Endodermal cell (in vitro differentiated cells): ENCODE data around the gene OTOG. TPM values are rescaled to one million over a fixed set of nuclear protein-coding genes. Genes with fewer than 3 reads are reported as not detected.

Experiments
- DNase-seq: peaks from one replicate; pipeline ENCODE4 v3.0.0-alpha.2; 2017
- H3K27ac ChIP-seq: 2 replicates; pipeline ENCODE4 v1.5.1; 2013; ENCODE audit warnings: mild to moderate bottlenecking, low read depth, low read length, moderate library complexity
- H3K27me3 ChIP-seq: 2 replicates; pipeline ENCODE4 v1.6.1; 2013; ENCODE audit warnings: mild to moderate bottlenecking, low read length, moderate library complexity; ENCODE audit not compliant: insufficient read depth, control insufficient read depth, poor library complexity, severe bottlenecking
- H3K36me3 ChIP-seq: 2 replicates; pipeline ENCODE4 v1.7.0; 2013; ENCODE audit warnings: mild to moderate bottlenecking, low read length, moderate library complexity; ENCODE audit not compliant: control insufficient read depth, insufficient read depth
- H3K4me1 ChIP-seq: one replicate; pipeline ENCODE4 v1.7.0; 2013; ENCODE audit warnings: low read length; ENCODE audit not compliant: control insufficient read depth, insufficient read depth
- H3K4me3 ChIP-seq: 2 replicates; pipeline ENCODE4 v1.5.1; 2013; ENCODE audit warnings: mild to moderate bottlenecking, low read length, moderate library complexity
- H3K9ac ChIP-seq: 2 replicates; pipeline ENCODE4 v1.6.1; 2013; ENCODE audit warnings: mild to moderate bottlenecking, low read length, moderate library complexity; ENCODE audit not compliant: poor library complexity, severe bottlenecking; ENCODE audit errors: extremely low read depth
- H3K9me3 ChIP-seq: 2 replicates; pipeline ENCODE4 v1.6.1; 2013; ENCODE audit warnings: mild to moderate bottlenecking, low read length, moderate library complexity; ENCODE audit not compliant: control insufficient read depth
- H3K27ac Mint-ChIP-seq: 2 replicates; pipeline ENCODE4 v1.8.0; 2020; ENCODE audit warnings: mixed read lengths
- H3K27me3 Mint-ChIP-seq: 2 replicates; pipeline ENCODE4 v1.8.0; 2021; ENCODE audit warnings: mild to moderate bottlenecking, mixed read lengths; ENCODE audit not compliant: insufficient read depth
- H3K36me3 Mint-ChIP-seq: 2 replicates; pipeline ENCODE4 v1.8.0; 2020; ENCODE audit warnings: low read depth, mixed read lengths
- H3K4me1 Mint-ChIP-seq: 2 replicates; pipeline ENCODE4 v1.8.0; 2020; ENCODE audit warnings: mixed read lengths
- H3K4me3 Mint-ChIP-seq: 2 replicates; pipeline ENCODE4 v1.8.0; 2020; ENCODE audit warnings: mild to moderate bottlenecking, moderate library complexity, mixed read lengths
- H3K9me3 Mint-ChIP-seq: 2 replicates; pipeline ENCODE4 v1.8.0; 2020; ENCODE audit warnings: mild to moderate bottlenecking, mixed read lengths
- WGBS, 2 experiments: methylation state at CpG; one replicate each; pipeline versions ENCODE4 v1.1.5 to v1.1.7; 2013; ENCODE audit warnings: missing lambda C conversion rate in 2 of 2, mixed read lengths in 1 of 2; ENCODE audit not compliant: insufficient coverage in 1 of 2, insufficient read length in 1 of 2; 5-methylcytosine and 5-hydroxymethylcytosine counted together
- total RNA-seq, 2 donors: library from RNA; stranded (reverse); fragmentation: NEBNext Ultra II Directional in 1 of 2; extraction: Animal tissue kit (Norgen Biotek cat#: 25700) in 1 of 2; gene quantifications; 2 replicates in 1 of 2; 3 replicates in 1 of 2; pipeline ENCODE4 v1.2.1, GENCODE V29; 2021
- TF ChIP-seq, protein P1 (sequence below): fragments of 200-600 bp; sonication (generic); conservative IDR thresholded peaks from 2 replicates; pipeline ENCODE4 v1.5.0; 2021; ENCODE audit warnings: antibody characterized with exemption, mild to moderate bottlenecking

Gene OTOG
- total RNA-seq, 2 donors from 2014 or later, result 0.33 to 0.55 TPM

- H3K4me1 Mint-ChIP-seq, result peaks cover 8% of the 10 kb centered on the region
- Histone ChIP-seq H3K27me3 (no peaks in the 10 kb centered on the region), H3K9me3 (peaks cover 9% of the 10 kb centered on the region), H3K27ac (no peak overlapping the region), H3K9ac (no peak overlapping the region), H3K4me1 (peaks cover 4% of the 10 kb centered on the region), H3K4me3 (no peak overlapping the region), H3K36me3 (no peaks in the 10 kb centered on the region)
- no peak overlapping the region for H3K4me3 Mint-ChIP-seq
- H3K36me3 Mint-ChIP-seq, result no peaks in the 10 kb centered on the region
- DNase-seq, result no peak
- H3K27me3 Mint-ChIP-seq, result peaks cover 31% of the 10 kb centered on the region
- H3K27ac Mint-ChIP-seq, result no peak overlapping the region
- 82 to 87% methylated on average over 6 of the region's 6 CpGs for WGBS, 2 experiments
- H3K9me3 Mint-ChIP-seq, result peaks cover 13% of the 10 kb centered on the region
- TF ChIP-seq, protein P1, sequence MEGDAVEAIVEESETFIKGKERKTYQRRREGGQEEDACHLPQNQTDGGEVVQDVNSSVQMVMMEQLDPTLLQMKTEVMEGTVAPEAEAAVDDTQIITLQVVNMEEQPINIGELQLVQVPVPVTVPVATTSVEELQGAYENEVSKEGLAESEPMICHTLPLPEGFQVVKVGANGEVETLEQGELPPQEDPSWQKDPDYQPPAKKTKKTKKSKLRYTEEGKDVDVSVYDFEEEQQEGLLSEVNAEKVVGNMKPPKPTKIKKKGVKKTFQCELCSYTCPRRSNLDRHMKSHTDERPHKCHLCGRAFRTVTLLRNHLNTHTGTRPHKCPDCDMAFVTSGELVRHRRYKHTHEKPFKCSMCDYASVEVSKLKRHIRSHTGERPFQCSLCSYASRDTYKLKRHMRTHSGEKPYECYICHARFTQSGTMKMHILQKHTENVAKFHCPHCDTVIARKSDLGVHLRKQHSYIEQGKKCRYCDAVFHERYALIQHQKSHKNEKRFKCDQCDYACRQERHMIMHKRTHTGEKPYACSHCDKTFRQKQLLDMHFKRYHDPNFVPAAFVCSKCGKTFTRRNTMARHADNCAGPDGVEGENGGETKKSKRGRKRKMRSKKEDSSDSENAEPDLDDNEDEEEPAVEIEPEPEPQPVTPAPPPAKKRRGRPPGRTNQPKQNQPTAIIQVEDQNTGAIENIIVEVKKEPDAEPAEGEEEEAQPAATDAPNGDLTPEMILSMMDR, result no peak
Observed at GRCh38 chr11:17651061-17651460, 104.0 kb downstream of the OTOG start.

- Histone ChIP-seq H3K36me3 (no peaks in the 10 kb centered on the region), H3K27ac (no peak overlapping the region), H3K4me1 (peaks cover 4% of the 10 kb centered on the region), H3K4me3 (no peak overlapping the region), H3K9ac (no peak overlapping the region), H3K9me3 (peaks cover 9% of the 10 kb centered on the region), H3K27me3 (no peaks in the 10 kb centered on the region)
- Mint-ChIP-seq H3K4me1 (peaks cover 8% of the 10 kb centered on the region), H3K9me3 (peaks cover 16% of the 10 kb centered on the region), H3K36me3 (no peaks in the 10 kb centered on the region), H3K27me3 (peaks cover 31% of the 10 kb centered on the region), H3K27ac (no peak overlapping the region), H3K4me3 (no peak overlapping the region)
- 84% methylated on average over 3 of the region's 5 CpGs; no CpG with 5 or more reads in 1 of the 2 experiments for WGBS, 2 experiments
- peak; percentile 33 for DNase-seq
- TF ChIP-seq, protein P1, result no peak
Observed at GRCh38 chr11:17651681-17652080, 104.6 kb downstream of the OTOG start.

- H3K9me3 Mint-ChIP-seq, result peaks cover 16% of the 10 kb centered on the region
- H3K27me3 Mint-ChIP-seq, result peaks cover 27% of the 10 kb centered on the region
Observed at GRCh38 chr11:17652556-17652955, 105.5 kb downstream of the OTOG start.

More at GRCh38 chr11:17652556-17652955, 105.5 kb downstream of the OTOG start:
- TF ChIP-seq, protein P1, result no peak
- no peaks in the 10 kb centered on the region for H3K36me3 Mint-ChIP-seq
- Histone ChIP-seq H3K9ac (no peak overlapping the region), H3K9me3 (peaks cover 9% of the 10 kb centered on the region), H3K27me3 (no peaks in the 10 kb centered on the region), H3K27ac (no peak overlapping the region), H3K4me3 (no peak overlapping the region), H3K36me3 (no peaks in the 10 kb centered on the region), H3K4me1 (peaks cover 4% of the 10 kb centered on the region)
- 80 to 100% methylated on average over 1 to 2 of the region's 2 CpGs for WGBS, 2 experiments
- H3K4me3 Mint-ChIP-seq, result no peak overlapping the region
- no peak for DNase-seq
- no peak overlapping the region for H3K27ac Mint-ChIP-seq
- peaks cover 8% of the 10 kb centered on the region for H3K4me1 Mint-ChIP-seq
